Lung (tissue), 16 donors: ENCODE data around the gene KRTAP5-2. TPM values are rescaled to one million over a fixed set of nuclear protein-coding genes. Genes with fewer than 3 reads are reported as not detected.
"Not testable (repeated sequence)": the region's sequence is repeated elsewhere in the genome, so short reads cannot be mapped to it uniquely, and the experiment has no call there.

ENCODE experiments used
- ATAC-seq: fragments of 200-7000 bp; cut with Tn5 transposase; one replicate; pipeline ENCODE4 v1.9.1; 2020; ENCODE audit warnings: moderate number of reproducible peaks; ENCODE audit not compliant: insufficient read depth, low FRiP score
- DNase-seq, 3 donors: peaks; one replicate each; pipeline ENCODE4 v3.0.0-alpha.2; 2013 to 2017
- H3K27ac ChIP-seq, 2 donors: one replicate each; pipeline ENCODE4 v1.5.1; 2013; ENCODE audit warnings: mild to moderate bottlenecking in 2 of 2, moderate library complexity in 2 of 2, control low read depth in 1 of 2, inconsistent platforms in 1 of 2, low read depth in 1 of 2, low read length in 1 of 2
- H3K27me3 ChIP-seq, 3 donors: one replicate each; pipeline ENCODE4 v1.5.1; 2013; ENCODE audit warnings: low read length in 2 of 3; ENCODE audit not compliant: control insufficient read depth in 3 of 3, insufficient read depth in 3 of 3
- H3K36me3 ChIP-seq, 4 donors: one replicate each; pipeline ENCODE4 v1.5.1; 2013; ENCODE audit warnings: low read length in 4 of 4, mild to moderate bottlenecking in 1 of 4, moderate library complexity in 1 of 4; ENCODE audit not compliant: control insufficient read depth in 4 of 4, insufficient read depth in 4 of 4
- H3K4me1 ChIP-seq, 5 donors: one replicate each; pipeline ENCODE4 v1.5.1; 2013; ENCODE audit warnings: low read length in 5 of 5, mild to moderate bottlenecking in 2 of 5, moderate library complexity in 1 of 5; ENCODE audit not compliant: control insufficient read depth in 5 of 5, insufficient read depth in 5 of 5
- H3K4me3 ChIP-seq: one replicate; pipeline ENCODE4 v1.5.1; 2013; ENCODE audit warnings: mild to moderate bottlenecking, control low read depth, moderate library complexity
- H3K9ac ChIP-seq, 2 donors: one replicate each; pipeline ENCODE4 v1.5.1; 2013; ENCODE audit warnings: low read length in 2 of 2, control low read depth in 1 of 2; ENCODE audit not compliant: insufficient read depth in 1 of 2
- H3K9me3 ChIP-seq, 4 donors: one replicate each; pipeline ENCODE4 v1.5.1; 2013; ENCODE audit warnings: low read length in 3 of 4, mild to moderate bottlenecking in 1 of 4, moderate library complexity in 1 of 4; ENCODE audit not compliant: control insufficient read depth in 4 of 4, insufficient read depth in 3 of 4
- WGBS, 2 donors: extraction: QIAGEN DNeasy Blood & Tissue Kit; methylation state at CpG; one replicate each; pipeline ENCODE4 v1.1.7; 2013; 5-methylcytosine and 5-hydroxymethylcytosine counted together
- long read RNA-seq, 5 donors: transcript quantifications; one replicate each; lab custom pipeline, GENCODE V29; 2026
- polyA plus RNA-seq, 2 donors: library from polyadenylated mRNA; stranded (reverse); fragments of 200-250 nt; gene quantifications; one replicate each; pipeline ENCODE4 v1.2.1, GENCODE V29; 2013
- total RNA-seq, 2 donors: library from RNA; depleted of rRNA in 1 of 2; stranded (reverse); fragments of >200 nt in 1 of 2; gene quantifications; one replicate each; pipeline ENCODE4 v1.2.1, GENCODE V29; 2014 to 2021
- TF ChIP-seq, protein P1 (sequence below): IDR thresholded peaks from 2 replicates; pipeline ENCODE4 v1.5.1; 2012; ENCODE audit warnings: mild to moderate bottlenecking; ENCODE audit errors: control extremely low read depth, extremely low read depth
- donor health status: control.
- donor health status: control.
- donor health status: Bipolar disorder and iron deficiency.
- donor health status: healthy.
- donor health status: DM: yes; HTN: yes; CAD: no.

Gene KRTAP5-2, protein sequence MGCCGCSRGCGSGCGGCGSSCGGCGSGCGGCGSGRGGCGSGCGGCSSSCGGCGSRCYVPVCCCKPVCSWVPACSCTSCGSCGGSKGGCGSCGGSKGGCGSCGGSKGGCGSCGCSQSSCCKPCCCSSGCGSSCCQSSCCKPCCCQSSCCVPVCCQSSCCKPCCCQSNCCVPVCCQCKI
- total RNA-seq (not detected), polyA plus RNA-seq (under 1 TPM in 1 of 2 donors, not detected in 1; 0.12 TPM)
- long read RNA-seq, donor 1, result 0 reads
- long read RNA-seq, donor 2, result 0 reads
- long read RNA-seq, donor 3, result 0 reads
- long read RNA-seq, donor 4, result 0 reads
- long read RNA-seq, donor 5, result 0 reads

DNA sequence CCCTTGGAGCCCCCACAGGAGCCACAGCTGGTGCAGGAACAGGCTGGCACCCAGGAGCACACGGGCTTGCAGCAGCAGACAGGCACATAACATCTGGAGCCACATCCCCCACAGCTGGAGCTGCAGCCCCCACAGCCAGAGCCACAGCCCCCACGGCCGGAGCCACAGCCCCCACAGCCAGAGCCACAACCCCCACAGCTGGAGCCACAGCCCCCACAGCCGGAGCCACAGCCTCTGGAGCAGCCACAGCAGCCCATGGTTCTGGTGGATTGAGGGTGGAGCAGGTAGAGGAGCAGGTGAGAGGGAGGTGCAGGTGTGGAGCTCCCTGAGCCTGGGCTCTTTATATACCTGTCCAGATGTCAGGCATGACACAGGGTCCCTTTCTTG, at the start of gene KRTAP5-2:
TSS of gene KRTAP5-2 (minus strand) at position 301 of the 387 bp plus-strand sequence. CDS start at position 257, 44 bp downstream.
- DNase-seq (no peak), ATAC-seq (no peak)
- Histone ChIP-seq H3K27ac (no peak within 1 kb of the TSS), H3K36me3 (no peaks in the 10 kb centered on the region), H3K4me3 (no peak within 1 kb of the TSS), H3K4me1 (no peaks in the 10 kb centered on the region), H3K9ac (no peak within 1 kb of the TSS), H3K27me3 (peaks cover 0 to 25% (median 9%) of the 10 kb centered on the region in 3 donors), H3K9me3 (no peaks in the 10 kb centered on the region)
- TF ChIP-seq, protein P1, sequence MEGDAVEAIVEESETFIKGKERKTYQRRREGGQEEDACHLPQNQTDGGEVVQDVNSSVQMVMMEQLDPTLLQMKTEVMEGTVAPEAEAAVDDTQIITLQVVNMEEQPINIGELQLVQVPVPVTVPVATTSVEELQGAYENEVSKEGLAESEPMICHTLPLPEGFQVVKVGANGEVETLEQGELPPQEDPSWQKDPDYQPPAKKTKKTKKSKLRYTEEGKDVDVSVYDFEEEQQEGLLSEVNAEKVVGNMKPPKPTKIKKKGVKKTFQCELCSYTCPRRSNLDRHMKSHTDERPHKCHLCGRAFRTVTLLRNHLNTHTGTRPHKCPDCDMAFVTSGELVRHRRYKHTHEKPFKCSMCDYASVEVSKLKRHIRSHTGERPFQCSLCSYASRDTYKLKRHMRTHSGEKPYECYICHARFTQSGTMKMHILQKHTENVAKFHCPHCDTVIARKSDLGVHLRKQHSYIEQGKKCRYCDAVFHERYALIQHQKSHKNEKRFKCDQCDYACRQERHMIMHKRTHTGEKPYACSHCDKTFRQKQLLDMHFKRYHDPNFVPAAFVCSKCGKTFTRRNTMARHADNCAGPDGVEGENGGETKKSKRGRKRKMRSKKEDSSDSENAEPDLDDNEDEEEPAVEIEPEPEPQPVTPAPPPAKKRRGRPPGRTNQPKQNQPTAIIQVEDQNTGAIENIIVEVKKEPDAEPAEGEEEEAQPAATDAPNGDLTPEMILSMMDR, result no peak
- 57 to 73% methylated on average over 3 to 4 of the region's 4 CpGs for WGBS, 2 donors

DNA sequence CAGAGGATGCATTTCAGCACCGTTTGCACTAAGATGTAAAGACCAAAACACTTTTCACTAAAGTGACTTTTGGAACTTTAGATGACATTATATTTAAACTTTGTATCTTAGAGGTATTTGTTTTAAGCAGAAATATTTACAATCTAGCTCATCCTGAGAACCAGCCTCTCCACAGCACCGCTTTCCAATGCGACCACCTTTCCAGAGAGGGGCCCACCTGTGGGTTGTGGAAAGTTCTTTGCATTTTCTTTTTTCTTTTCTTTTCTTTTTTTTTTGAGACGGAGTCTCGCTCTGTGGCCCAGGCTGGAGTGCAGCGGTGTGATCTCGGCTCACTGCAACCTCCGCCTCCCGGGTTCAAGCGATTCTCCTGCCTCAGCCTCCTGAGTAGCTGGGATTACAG, 48.4 kb upstream of the KRTAP5-2 start:
- not testable (repeated sequence) for H3K27me3 ChIP-seq, H3K9ac ChIP-seq, H3K4me3 ChIP-seq, DNase-seq, H3K4me1 ChIP-seq, ATAC-seq, H3K9me3 ChIP-seq, H3K27ac ChIP-seq, H3K36me3 ChIP-seq
- WGBS, 2 donors, result 88 to 94% methylated on average over 10 of the region's 10 CpGs

DNA sequence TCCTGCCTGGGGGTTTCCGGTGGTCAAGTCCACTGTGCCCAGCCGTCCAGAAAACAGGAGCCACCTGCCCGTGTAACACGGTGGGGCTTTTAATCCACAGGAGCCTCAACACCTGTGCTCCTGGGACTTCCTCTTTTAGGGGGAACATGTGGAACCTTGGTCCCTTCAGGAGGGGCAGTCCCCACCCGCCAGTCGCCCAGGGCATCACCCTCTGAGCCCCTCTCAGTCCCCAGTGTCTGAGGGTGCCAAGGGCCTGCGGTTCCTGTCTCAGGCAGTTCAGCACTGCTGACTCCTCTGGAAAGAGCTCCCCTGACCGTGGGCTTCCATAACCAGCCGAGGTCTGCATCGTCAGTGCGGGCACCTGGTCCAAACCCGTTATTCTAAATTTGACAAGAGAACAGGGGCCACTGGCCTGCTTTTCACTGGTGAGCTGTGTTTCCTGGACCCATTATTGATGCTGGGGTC, 47.3 kb upstream of the KRTAP5-2 start:
- ATAC-seq (no peak), DNase-seq (no peak)
- no peaks in the 10 kb centered on the region for H3K27me3 ChIP-seq
- H3K27ac ChIP-seq, result no peak overlapping the region
- no peak overlapping the region for H3K4me3 ChIP-seq
- H3K9ac ChIP-seq, result no peak overlapping the region
- no peaks in the 10 kb centered on the region for H3K36me3 ChIP-seq
- peaks cover 0 to 1% (median 0%) of the 10 kb centered on the region in 5 donors for H3K4me1 ChIP-seq
- WGBS, 2 donors, result 59 to 73% methylated on average over 12 of the region's 12 CpGs
- TF ChIP-seq, protein P1, result no peak
- no peaks in the 10 kb centered on the region for H3K9me3 ChIP-seq

DNA sequence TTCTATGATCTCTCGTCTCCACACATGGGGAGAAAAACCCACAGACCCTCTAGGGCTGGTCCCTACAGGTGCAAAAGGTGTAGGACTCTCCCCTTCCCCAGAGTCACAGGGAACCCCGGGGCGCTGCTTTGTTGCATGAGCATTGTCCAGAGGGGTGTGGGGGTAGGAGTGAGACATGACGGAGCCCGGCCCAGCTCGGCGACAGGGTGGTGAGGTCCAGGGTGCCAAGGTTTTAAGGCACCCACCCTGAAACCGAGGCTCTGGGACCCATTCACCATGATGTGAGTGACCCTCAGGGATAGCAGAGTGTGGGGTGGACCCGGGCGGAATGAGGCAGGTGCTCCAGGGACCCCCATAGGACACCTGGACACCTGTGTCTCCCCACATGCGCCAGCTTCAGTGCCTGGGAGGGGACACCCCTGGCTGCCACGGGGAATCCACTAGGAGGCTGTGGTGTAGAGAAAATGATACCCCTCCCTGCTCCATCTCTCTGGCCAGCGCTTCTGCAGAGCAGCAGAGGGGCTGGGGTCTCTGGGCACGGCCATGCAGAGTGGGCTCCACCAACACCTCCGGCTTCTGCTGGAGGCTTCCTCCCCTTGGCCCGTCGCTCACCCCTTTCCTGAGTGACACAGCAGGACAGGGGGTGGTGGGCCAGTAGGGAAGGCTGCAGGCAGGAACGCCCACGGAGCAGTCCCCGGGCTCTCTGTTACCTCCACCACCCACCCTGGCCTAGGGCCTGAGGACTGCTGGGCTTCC, 46.7 kb upstream of the KRTAP5-2 start:
- TF ChIP-seq, protein P1, result no peak
- DNase-seq (no peak), ATAC-seq (no peak)
- H3K27me3 ChIP-seq, result no peaks in the 10 kb centered on the region
- WGBS, 2 donors, result 76% methylated on average over 20 of the region's 20 CpGs
- H3K27ac ChIP-seq, result no peak overlapping the region
- no peaks in the 10 kb centered on the region for H3K9me3 ChIP-seq
- H3K36me3 ChIP-seq, result no peaks in the 10 kb centered on the region
- H3K4me3 ChIP-seq, result no peak overlapping the region
- H3K9ac ChIP-seq, result no peak overlapping the region
- H3K4me1 ChIP-seq, result peaks cover 0 to 7% (median 0%) of the 10 kb centered on the region in 5 donors
